ENCODE results near the gene TTC21B.

DNA sequence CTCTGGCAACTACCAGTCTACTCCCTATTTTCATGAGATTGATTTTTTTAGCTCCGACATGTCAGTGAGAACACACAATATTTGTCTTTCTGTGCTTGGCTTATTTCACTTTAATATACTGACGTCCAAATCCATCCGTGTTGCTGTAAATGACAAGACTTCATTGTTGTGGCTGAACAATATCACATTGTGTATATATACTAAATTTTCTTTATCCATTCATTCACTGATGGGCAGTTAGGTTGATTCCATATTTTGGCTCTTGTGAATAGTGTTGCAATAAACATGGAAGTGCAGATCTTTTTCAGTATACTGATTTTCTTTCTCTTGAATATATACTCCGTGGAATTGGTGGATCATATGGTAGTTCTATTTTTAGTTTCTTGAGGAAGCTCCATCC is 5.8 kb upstream of the TTC21B start:
- TF ChIP-seq CTCF (IDR thresholded peaks at IDR 0.05) (no peak), POLR2A (IDR thresholded peaks at IDR 0.05) (no peak)

All from thyroid gland (tissue), 4 donors.